Endodermal cell (in vitro differentiated cells): ENCODE data around the gene METTL27. TPM values are rescaled to one million over a fixed set of nuclear protein-coding genes. Genes with fewer than 3 reads are reported as not detected.
"Not testable (repeated sequence)": the region's sequence is repeated elsewhere in the genome, so short reads cannot be mapped to it uniquely, and the experiment has no call there.

Experiments used
- DNase-seq: peaks from one replicate; pipeline ENCODE4 v3.0.0-alpha.2; 2017
- H3K27ac ChIP-seq: 2 replicates; pipeline ENCODE4 v1.5.1; 2013; ENCODE audit warnings: mild to moderate bottlenecking, low read depth, low read length, moderate library complexity
- H3K27me3 ChIP-seq: 2 replicates; pipeline ENCODE4 v1.6.1; 2013; ENCODE audit warnings: mild to moderate bottlenecking, low read length, moderate library complexity; ENCODE audit not compliant: insufficient read depth, control insufficient read depth, poor library complexity, severe bottlenecking
- H3K36me3 ChIP-seq: 2 replicates; pipeline ENCODE4 v1.7.0; 2013; ENCODE audit warnings: mild to moderate bottlenecking, low read length, moderate library complexity; ENCODE audit not compliant: control insufficient read depth, insufficient read depth
- H3K4me1 ChIP-seq: one replicate; pipeline ENCODE4 v1.7.0; 2013; ENCODE audit warnings: low read length; ENCODE audit not compliant: control insufficient read depth, insufficient read depth
- H3K4me3 ChIP-seq: 2 replicates; pipeline ENCODE4 v1.5.1; 2013; ENCODE audit warnings: mild to moderate bottlenecking, low read length, moderate library complexity
- H3K9ac ChIP-seq: 2 replicates; pipeline ENCODE4 v1.6.1; 2013; ENCODE audit warnings: mild to moderate bottlenecking, low read length, moderate library complexity; ENCODE audit not compliant: poor library complexity, severe bottlenecking; ENCODE audit errors: extremely low read depth
- H3K9me3 ChIP-seq: 2 replicates; pipeline ENCODE4 v1.6.1; 2013; ENCODE audit warnings: mild to moderate bottlenecking, low read length, moderate library complexity; ENCODE audit not compliant: control insufficient read depth
- H3K27ac Mint-ChIP-seq: 2 replicates; pipeline ENCODE4 v1.8.0; 2020; ENCODE audit warnings: mixed read lengths
- H3K27me3 Mint-ChIP-seq: 2 replicates; pipeline ENCODE4 v1.8.0; 2021; ENCODE audit warnings: mild to moderate bottlenecking, mixed read lengths; ENCODE audit not compliant: insufficient read depth
- H3K36me3 Mint-ChIP-seq: 2 replicates; pipeline ENCODE4 v1.8.0; 2020; ENCODE audit warnings: low read depth, mixed read lengths
- H3K4me1 Mint-ChIP-seq: 2 replicates; pipeline ENCODE4 v1.8.0; 2020; ENCODE audit warnings: mixed read lengths
- H3K4me3 Mint-ChIP-seq: 2 replicates; pipeline ENCODE4 v1.8.0; 2020; ENCODE audit warnings: mild to moderate bottlenecking, moderate library complexity, mixed read lengths
- H3K9me3 Mint-ChIP-seq: 2 replicates; pipeline ENCODE4 v1.8.0; 2020; ENCODE audit warnings: mild to moderate bottlenecking, mixed read lengths
- CTCF ChIP-seq: fragments of 200-600 bp; sonication (generic); conservative IDR thresholded peaks from 2 replicates; pipeline ENCODE4 v1.5.0; 2021; ENCODE audit warnings: antibody characterized with exemption, mild to moderate bottlenecking
- WGBS, 2 experiments: methylation state at CpG; one replicate each; pipeline versions ENCODE4 v1.1.5 to v1.1.7; 2013; ENCODE audit warnings: missing lambda C conversion rate in 2 of 2, mixed read lengths in 1 of 2; ENCODE audit not compliant: insufficient coverage in 1 of 2, insufficient read length in 1 of 2; 5-methylcytosine and 5-hydroxymethylcytosine counted together
- total RNA-seq, 2 donors: library from RNA; stranded (reverse); fragmentation: NEBNext Ultra II Directional in 1 of 2; extraction: Animal tissue kit (Norgen Biotek cat#: 25700) in 1 of 2; gene quantifications; 2 replicates in 1 of 2; 3 replicates in 1 of 2; pipeline ENCODE4 v1.2.1, GENCODE V29; 2021

METTL27 gene
- total RNA-seq, 2 donors from 2014 or later = 20.9 to 22.2 TPM

DNA sequence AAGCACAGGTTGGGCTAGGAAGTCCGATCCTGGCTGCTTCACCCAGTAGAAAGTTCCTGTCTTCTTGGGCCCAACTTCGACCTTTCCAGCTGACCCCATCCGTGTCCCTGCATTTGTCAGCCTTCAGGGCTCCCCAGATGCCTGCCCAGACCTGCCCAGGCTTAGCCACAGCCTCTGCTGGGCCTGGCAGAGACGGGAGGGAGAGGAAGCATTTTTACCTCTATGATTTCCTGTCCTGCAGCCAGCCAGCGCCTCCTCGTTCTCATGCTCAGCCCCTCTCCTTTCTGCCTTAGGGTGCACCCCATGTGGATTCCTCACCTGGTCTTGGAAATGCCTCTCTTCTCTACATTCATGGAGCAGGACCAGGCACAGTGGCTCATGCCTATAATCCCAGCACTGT is 3.7 kb downstream of the METTL27 start:
- H3K27me3 Mint-ChIP-seq = no peaks in the 10 kb centered on the region
- no peaks in the 10 kb centered on the region for H3K4me1 ChIP-seq
- H3K27me3 ChIP-seq = no peaks in the 10 kb centered on the region
- H3K36me3 Mint-ChIP-seq = peaks cover 9% of the 10 kb centered on the region
- H3K4me3 ChIP-seq = no peak overlapping the region
- H3K9me3 Mint-ChIP-seq = peaks cover 17% of the 10 kb centered on the region
- TF ChIP-seq CTCF = no peak
- no peak overlapping the region for H3K4me3 Mint-ChIP-seq
- H3K36me3 ChIP-seq = no peaks in the 10 kb centered on the region
- no peak for DNase-seq
- H3K9me3 ChIP-seq = no peaks in the 10 kb centered on the region
- H3K27ac Mint-ChIP-seq = no peak overlapping the region
- no peak overlapping the region for H3K27ac ChIP-seq
- no peak overlapping the region for H3K9ac ChIP-seq
- H3K4me1 Mint-ChIP-seq = peaks cover 1% of the 10 kb centered on the region
- 93% methylated on average over 5 to 6 of the region's 6 CpGs for WGBS, 2 experiments

GRCh38 chr7:73837167-73837566 is 5.1 kb downstream of the METTL27 start:
- H3K9me3 Mint-ChIP-seq = peaks cover 21% of the 10 kb centered on the region
- H3K27ac ChIP-seq, H3K27me3 Mint-ChIP-seq, DNase-seq, H3K9me3 ChIP-seq, H3K4me3 Mint-ChIP-seq, H3K4me1 ChIP-seq, H3K9ac ChIP-seq, H3K27me3 ChIP-seq, H3K27ac Mint-ChIP-seq, H3K36me3 ChIP-seq, H3K4me3 ChIP-seq: not testable (repeated sequence)
- peaks cover 10% of the 10 kb centered on the region for H3K4me1 Mint-ChIP-seq
- peaks cover 13% of the 10 kb centered on the region for H3K36me3 Mint-ChIP-seq

GRCh38 chr7:73834626-73835191 is 7.6 kb downstream of the METTL27 start:
- Histone ChIP-seq H3K9me3 (no peaks in the 10 kb centered on the region), H3K4me1 (no peaks in the 10 kb centered on the region), H3K4me3 (no peak overlapping the region), H3K36me3 (no peaks in the 10 kb centered on the region), H3K27me3 (no peaks in the 10 kb centered on the region), H3K9ac (no peak overlapping the region), H3K27ac (no peak overlapping the region)
- Mint-ChIP-seq H3K9me3 (peaks cover 21% of the 10 kb centered on the region), H3K36me3 (peaks cover 8% of the 10 kb centered on the region), H3K27me3 (no peaks in the 10 kb centered on the region), H3K4me3 (no peak overlapping the region), H3K4me1 (peaks cover 32% of the 10 kb centered on the region), H3K27ac (no peak overlapping the region)
- DNase-seq = no peak
- TF ChIP-seq CTCF = no peak
- 90 to 100% methylated on average over 7 to 9 of the region's 11 CpGs for WGBS, 2 experiments
